ENCODE data around the gene ENPP1.

The ENPP1 gene

DNA sequence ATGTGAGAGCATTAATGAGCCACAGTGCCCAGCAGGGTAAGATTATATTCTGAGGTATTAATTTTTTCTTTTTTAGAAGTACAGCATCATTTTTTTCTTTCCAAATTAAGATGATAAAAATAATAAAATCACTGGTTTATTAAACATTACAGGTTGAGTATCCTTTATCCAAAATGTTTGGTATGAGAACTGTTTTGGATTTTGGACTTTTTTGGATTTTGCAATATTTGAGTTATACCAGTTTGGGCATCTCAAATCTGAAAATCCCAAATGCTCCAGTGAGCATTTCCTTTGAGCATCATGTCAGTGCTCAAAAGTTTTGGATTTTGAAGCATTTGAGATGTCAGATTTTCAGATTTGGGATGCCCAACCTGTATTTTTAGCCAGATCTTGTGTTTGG is 44.4 kb downstream of the ENPP1 start:
- TF ChIP-seq ZFP30 (CRISPR knock-in tag; IDR thresholded peaks at IDR 0.05) (no peak), OSR1 (CRISPR knock-in tag; IDR thresholded peaks at IDR 0.05) (no peak), TOX (CRISPR knock-in tag; IDR thresholded peaks at IDR 0.05; ENCODE audit: borderline replicate concordance) (no peak), TCF4 (CRISPR knock-in tag; IDR thresholded peaks at IDR 0.05; ENCODE audit: borderline replicate concordance) (no peak), ZNF565 (CRISPR knock-in tag; conservative IDR thresholded peaks at IDR 0.05; ENCODE audit: low read depth) (no peak), SNAI2 (CRISPR knock-in tag; IDR thresholded peaks at IDR 0.05) (no peak), RARB (CRISPR knock-in tag; IDR thresholded peaks at IDR 0.05) (no peak), PPARA (CRISPR knock-in tag; IDR thresholded peaks at IDR 0.05; ENCODE audit: borderline replicate concordance) (no peak), ARNTL (CRISPR knock-in tag; IDR thresholded peaks at IDR 0.05; ENCODE audit: borderline replicate concordance, low read depth) (no peak)
- TF ChIP-seq, protein P1, sequence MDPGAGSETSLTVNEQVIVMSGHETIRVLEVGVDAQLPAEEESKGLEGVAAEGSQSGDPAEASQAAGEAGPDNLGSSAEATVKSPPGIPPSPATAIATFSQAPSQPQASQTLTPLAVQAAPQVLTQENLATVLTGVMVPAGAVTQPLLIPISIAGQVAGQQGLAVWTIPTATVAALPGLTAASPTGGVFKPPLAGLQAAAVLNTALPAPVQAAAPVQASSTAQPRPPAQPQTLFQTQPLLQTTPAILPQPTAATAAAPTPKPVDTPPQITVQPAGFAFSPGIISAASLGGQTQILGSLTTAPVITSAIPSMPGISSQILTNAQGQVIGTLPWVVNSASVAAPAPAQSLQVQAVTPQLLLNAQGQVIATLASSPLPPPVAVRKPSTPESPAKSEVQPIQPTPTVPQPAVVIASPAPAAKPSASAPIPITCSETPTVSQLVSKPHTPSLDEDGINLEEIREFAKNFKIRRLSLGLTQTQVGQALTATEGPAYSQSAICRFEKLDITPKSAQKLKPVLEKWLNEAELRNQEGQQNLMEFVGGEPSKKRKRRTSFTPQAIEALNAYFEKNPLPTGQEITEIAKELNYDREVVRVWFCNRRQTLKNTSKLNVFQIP (CRISPR knock-in tag; IDR thresholded peaks at IDR 0.05; ENCODE audit: borderline replicate concordance, low read depth): no peak
- TF ChIP-seq, protein P2, sequence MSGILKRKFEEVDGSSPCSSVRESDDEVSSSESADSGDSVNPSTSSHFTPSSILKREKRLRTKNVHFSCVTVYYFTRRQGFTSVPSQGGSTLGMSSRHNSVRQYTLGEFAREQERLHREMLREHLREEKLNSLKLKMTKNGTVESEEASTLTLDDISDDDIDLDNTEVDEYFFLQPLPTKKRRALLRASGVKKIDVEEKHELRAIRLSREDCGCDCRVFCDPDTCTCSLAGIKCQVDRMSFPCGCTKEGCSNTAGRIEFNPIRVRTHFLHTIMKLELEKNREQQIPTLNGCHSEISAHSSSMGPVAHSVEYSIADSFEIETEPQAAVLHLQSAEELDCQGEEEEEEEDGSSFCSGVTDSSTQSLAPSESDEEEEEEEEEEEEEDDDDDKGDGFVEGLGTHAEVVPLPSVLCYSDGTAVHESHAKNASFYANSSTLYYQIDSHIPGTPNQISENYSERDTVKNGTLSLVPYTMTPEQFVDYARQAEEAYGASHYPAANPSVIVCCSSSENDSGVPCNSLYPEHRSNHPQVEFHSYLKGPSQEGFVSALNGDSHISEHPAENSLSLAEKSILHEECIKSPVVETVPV (CRISPR knock-in tag; IDR thresholded peaks at IDR 0.05): no peak
- TF ChIP-seq, protein P3, sequence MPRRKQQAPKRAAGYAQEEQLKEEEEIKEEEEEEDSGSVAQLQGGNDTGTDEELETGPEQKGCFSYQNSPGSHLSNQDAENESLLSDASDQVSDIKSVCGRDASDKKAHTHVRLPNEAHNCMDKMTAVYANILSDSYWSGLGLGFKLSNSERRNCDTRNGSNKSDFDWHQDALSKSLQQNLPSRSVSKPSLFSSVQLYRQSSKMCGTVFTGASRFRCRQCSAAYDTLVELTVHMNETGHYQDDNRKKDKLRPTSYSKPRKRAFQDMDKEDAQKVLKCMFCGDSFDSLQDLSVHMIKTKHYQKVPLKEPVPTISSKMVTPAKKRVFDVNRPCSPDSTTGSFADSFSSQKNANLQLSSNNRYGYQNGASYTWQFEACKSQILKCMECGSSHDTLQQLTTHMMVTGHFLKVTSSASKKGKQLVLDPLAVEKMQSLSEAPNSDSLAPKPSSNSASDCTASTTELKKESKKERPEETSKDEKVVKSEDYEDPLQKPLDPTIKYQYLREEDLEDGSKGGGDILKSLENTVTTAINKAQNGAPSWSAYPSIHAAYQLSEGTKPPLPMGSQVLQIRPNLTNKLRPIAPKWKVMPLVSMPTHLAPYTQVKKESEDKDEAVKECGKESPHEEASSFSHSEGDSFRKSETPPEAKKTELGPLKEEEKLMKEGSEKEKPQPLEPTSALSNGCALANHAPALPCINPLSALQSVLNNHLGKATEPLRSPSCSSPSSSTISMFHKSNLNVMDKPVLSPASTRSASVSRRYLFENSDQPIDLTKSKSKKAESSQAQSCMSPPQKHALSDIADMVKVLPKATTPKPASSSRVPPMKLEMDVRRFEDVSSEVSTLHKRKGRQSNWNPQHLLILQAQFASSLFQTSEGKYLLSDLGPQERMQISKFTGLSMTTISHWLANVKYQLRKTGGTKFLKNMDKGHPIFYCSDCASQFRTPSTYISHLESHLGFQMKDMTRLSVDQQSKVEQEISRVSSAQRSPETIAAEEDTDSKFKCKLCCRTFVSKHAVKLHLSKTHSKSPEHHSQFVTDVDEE (CRISPR knock-in tag; IDR thresholded peaks at IDR 0.05): no peak
- TF ChIP-seq, protein P4, sequence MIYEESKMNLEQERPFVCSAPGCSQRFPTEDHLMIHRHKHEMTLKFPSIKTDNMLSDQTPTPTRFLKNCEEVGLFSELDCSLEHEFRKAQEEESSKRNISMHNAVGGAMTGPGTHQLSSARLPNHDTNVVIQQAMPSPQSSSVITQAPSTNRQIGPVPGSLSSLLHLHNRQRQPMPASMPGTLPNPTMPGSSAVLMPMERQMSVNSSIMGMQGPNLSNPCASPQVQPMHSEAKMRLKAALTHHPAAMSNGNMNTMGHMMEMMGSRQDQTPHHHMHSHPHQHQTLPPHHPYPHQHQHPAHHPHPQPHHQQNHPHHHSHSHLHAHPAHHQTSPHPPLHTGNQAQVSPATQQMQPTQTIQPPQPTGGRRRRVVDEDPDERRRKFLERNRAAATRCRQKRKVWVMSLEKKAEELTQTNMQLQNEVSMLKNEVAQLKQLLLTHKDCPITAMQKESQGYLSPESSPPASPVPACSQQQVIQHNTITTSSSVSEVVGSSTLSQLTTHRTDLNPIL (CRISPR knock-in tag; IDR thresholded peaks at IDR 0.05; ENCODE audit: low read depth): no peak
- TF ChIP-seq, protein P5, sequence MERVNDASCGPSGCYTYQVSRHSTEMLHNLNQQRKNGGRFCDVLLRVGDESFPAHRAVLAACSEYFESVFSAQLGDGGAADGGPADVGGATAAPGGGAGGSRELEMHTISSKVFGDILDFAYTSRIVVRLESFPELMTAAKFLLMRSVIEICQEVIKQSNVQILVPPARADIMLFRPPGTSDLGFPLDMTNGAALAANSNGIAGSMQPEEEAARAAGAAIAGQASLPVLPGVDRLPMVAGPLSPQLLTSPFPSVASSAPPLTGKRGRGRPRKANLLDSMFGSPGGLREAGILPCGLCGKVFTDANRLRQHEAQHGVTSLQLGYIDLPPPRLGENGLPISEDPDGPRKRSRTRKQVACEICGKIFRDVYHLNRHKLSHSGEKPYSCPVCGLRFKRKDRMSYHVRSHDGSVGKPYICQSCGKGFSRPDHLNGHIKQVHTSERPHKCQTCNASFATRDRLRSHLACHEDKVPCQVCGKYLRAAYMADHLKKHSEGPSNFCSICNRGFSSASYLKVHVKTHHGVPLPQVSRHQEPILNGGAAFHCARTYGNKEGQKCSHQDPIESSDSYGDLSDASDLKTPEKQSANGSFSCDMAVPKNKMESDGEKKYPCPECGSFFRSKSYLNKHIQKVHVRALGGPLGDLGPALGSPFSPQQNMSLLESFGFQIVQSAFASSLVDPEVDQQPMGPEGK (CRISPR knock-in tag; IDR thresholded peaks at IDR 0.05; ENCODE audit: borderline replicate concordance): no peak
- ATAC-seq: no peak

DNA sequence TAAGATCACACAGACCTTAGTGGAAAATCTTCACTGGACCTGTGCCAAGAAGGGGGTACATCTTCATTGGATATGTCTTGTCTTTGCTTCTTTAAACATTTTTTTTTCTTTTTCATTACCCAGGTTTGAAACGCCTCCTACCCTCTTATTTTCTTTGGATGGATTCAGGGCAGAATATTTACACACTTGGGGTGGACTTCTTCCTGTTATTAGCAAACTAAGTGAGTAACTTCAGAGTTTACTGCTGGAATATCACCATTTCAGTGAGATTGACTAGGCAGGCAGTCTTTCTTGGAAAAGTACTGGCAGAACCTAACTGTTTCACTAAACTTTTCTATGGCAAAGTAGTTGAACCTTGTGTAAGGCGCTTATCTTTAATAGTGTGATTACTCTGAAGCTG is 47.0 kb downstream of the ENPP1 start:
- TF ChIP-seq RARB (CRISPR knock-in tag; IDR thresholded peaks at IDR 0.05): no peak
- no peak for TF ChIP-seq ZC3H10 (CRISPR knock-in tag; IDR thresholded peaks at IDR 0.05)
- no peak for TF ChIP-seq ZFP3 (CRISPR knock-in tag; IDR thresholded peaks at IDR 0.05)
- no peak for TF ChIP-seq BACH2 (CRISPR knock-in tag; IDR thresholded peaks at IDR 0.05; ENCODE audit: borderline replicate concordance)
- TF ChIP-seq OSR1 (CRISPR knock-in tag; IDR thresholded peaks at IDR 0.05): no peak
- no peak for TF ChIP-seq ZNF70 (CRISPR knock-in tag; IDR thresholded peaks at IDR 0.05)
- TF ChIP-seq ZFP30 (CRISPR knock-in tag; IDR thresholded peaks at IDR 0.05): no peak
- TF ChIP-seq, protein P4 (CRISPR knock-in tag; IDR thresholded peaks at IDR 0.05; ENCODE audit: low read depth): no peak
- TF ChIP-seq, protein P2 (CRISPR knock-in tag; IDR thresholded peaks at IDR 0.05): no peak
- TF ChIP-seq ZNF565 (CRISPR knock-in tag; conservative IDR thresholded peaks at IDR 0.05; ENCODE audit: low read depth): no peak
- no peak for TF ChIP-seq ISL1 (CRISPR knock-in tag; IDR thresholded peaks at IDR 0.05)
- TF ChIP-seq ESRRG (CRISPR knock-in tag; IDR thresholded peaks at IDR 0.05): no peak
- no peak for TF ChIP-seq CSDC2 (CRISPR knock-in tag; IDR thresholded peaks at IDR 0.05)
- TF ChIP-seq GLIS3 (CRISPR knock-in tag; IDR thresholded peaks at IDR 0.05): no peak
- no peak for ATAC-seq

All from SK-N-SH treated with all-trans-retinoic acid at 6 μM for 48 hours (cell line).